ENCODE measurements around the gene BHLHE41. TPM values are rescaled to one million over a fixed set of nuclear protein-coding genes. Genes with fewer than 3 reads are reported as not detected.
A peak's percentile ranks its signal among the peaks of the same experiment; 100 is the strongest.

The BHLHE41 gene
- total RNA-seq, 1 donor from 2014 or later = 2.1 TPM

GRCh38 chr12:26133521-26133920 lies 8.7 kb upstream of the BHLHE41 start:
- DNase-seq (ENCODE audit: low read depth) (peak; percentile 29), FAIRE-seq (no peak)
- no peak overlapping the region for H3K4me3 ChIP-seq (ENCODE audit: low read depth, low read length)
- no peaks in the 10 kb centered on the region for H3K36me3 ChIP-seq (ENCODE audit: control insufficient read depth, insufficient read depth, low read length)
- TF ChIP-seq, protein P1, sequence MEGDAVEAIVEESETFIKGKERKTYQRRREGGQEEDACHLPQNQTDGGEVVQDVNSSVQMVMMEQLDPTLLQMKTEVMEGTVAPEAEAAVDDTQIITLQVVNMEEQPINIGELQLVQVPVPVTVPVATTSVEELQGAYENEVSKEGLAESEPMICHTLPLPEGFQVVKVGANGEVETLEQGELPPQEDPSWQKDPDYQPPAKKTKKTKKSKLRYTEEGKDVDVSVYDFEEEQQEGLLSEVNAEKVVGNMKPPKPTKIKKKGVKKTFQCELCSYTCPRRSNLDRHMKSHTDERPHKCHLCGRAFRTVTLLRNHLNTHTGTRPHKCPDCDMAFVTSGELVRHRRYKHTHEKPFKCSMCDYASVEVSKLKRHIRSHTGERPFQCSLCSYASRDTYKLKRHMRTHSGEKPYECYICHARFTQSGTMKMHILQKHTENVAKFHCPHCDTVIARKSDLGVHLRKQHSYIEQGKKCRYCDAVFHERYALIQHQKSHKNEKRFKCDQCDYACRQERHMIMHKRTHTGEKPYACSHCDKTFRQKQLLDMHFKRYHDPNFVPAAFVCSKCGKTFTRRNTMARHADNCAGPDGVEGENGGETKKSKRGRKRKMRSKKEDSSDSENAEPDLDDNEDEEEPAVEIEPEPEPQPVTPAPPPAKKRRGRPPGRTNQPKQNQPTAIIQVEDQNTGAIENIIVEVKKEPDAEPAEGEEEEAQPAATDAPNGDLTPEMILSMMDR (IDR thresholded peaks at IDR 0.05; ENCODE audit: insufficient read depth, low read length, severe bottlenecking) = no peak
- peaks cover 3% of the 10 kb centered on the region for H3K27me3 ChIP-seq (ENCODE audit: control insufficient read depth, insufficient read depth, low read length)

DNA sequence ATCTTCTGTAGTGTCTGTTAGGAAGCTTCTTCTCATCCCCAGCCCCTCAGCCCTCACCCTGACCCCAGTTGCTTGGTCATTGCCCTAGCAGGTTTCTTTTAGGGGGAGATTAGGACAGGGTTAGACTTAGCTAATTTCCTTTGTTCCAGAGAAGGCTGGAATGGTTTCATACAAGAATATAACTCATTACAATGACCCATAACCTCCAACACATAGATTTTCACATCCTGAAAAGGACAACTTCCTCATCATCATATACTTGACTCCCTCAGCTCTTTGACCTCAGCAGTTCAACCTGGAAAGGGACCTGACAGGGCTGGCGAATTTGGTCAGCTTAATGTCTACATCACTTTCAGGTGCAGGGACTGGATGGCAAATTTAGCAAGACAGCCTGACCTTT lies 8.0 kb upstream of the BHLHE41 start:
- FAIRE-seq (no peak), DNase-seq (ENCODE audit: low read depth) (no peak)
- peaks cover 3% of the 10 kb centered on the region for H3K27me3 ChIP-seq (ENCODE audit: control insufficient read depth, insufficient read depth, low read length)
- H3K36me3 ChIP-seq (ENCODE audit: control insufficient read depth, insufficient read depth, low read length) = no peaks in the 10 kb centered on the region
- TF ChIP-seq, protein P1 (IDR thresholded peaks at IDR 0.05; ENCODE audit: insufficient read depth, low read length, severe bottlenecking) = no peak
- no peak overlapping the region for H3K4me3 ChIP-seq (ENCODE audit: low read depth, low read length)

DNA sequence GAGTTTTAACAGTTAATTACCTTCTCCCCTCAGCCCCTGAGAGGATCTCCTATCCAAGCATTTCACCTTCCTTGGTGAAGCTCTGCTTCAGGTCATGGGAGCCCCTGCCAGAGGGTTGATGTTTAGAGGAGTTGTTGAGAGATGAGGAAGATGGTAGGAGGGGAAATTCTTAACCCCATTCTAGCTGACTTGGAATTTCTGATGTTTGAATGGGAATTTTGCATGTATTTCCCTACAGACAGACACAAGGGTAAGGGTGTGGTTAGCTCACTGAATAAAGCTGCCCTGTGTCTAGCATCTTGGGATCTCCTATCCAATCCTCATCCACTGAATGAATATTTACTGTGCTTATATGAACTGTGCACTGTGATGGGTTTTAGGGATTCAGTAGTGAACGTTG lies 7.1 kb upstream of the BHLHE41 start:
- Histone ChIP-seq H3K27me3 (ENCODE audit: control insufficient read depth, insufficient read depth, low read length) (peaks cover 10% of the 10 kb centered on the region), H3K36me3 (ENCODE audit: control insufficient read depth, insufficient read depth, low read length) (no peaks in the 10 kb centered on the region), H3K4me3 (ENCODE audit: low read depth, low read length) (no peak overlapping the region)
- TF ChIP-seq, protein P1 (IDR thresholded peaks at IDR 0.05; ENCODE audit: insufficient read depth, low read length, severe bottlenecking) = no peak
- peak; percentile 18 for FAIRE-seq
- DNase-seq (ENCODE audit: low read depth) = no peak

DNA sequence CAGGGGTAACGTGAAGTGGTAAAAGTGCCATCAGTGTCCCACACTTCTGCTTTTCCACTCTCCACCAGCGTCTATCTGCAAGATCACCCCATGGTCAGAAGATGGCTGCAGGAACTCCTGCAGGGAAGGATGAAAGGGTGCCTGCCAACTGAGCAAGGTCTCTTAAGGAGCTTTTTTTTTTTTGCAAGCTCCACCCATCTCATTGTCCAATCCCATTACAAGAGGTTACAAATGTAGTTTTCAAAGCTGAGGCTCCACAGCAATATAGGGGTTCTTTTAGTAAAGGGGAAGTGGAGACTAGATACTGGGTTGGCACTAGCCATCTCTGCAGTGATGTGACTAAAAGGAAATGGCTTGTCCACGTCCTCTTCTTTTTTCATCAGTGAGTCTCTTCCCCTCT lies 5.9 kb upstream of the BHLHE41 start:
- TF ChIP-seq, protein P1 (IDR thresholded peaks at IDR 0.05; ENCODE audit: insufficient read depth, low read length, severe bottlenecking) = no peak
- DNase-seq (ENCODE audit: low read depth) (no peak), FAIRE-seq (no peak)
- H3K36me3 ChIP-seq (ENCODE audit: control insufficient read depth, insufficient read depth, low read length) = no peaks in the 10 kb centered on the region
- peaks cover 10% of the 10 kb centered on the region for H3K27me3 ChIP-seq (ENCODE audit: control insufficient read depth, insufficient read depth, low read length)
- no peak overlapping the region for H3K4me3 ChIP-seq (ENCODE audit: low read depth, low read length)

DNA sequence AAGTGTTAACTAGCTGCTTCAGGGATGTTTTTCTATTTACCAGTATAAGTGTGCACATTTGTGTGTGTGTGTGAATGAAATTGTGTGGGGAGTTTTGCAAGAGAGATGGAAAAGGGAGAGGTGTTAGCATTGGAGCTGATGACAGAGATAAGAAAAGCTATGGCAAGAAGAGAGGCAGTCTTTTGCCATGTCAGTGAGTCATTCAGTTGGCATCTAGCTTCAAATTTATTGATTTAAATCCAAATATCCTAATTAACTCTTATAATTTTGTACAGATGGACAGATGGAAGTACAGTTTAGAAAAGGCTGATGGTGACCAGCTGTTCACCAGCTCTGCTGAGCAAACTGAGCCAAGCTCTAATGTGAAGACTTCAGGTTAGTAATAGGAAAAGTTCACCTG lies 3.3 kb upstream of the BHLHE41 start:
- peaks cover 17% of the 10 kb centered on the region for H3K27me3 ChIP-seq (ENCODE audit: control insufficient read depth, insufficient read depth, low read length)
- H3K4me3 ChIP-seq (ENCODE audit: low read depth, low read length) = no peak overlapping the region
- H3K36me3 ChIP-seq (ENCODE audit: control insufficient read depth, insufficient read depth, low read length) = no peaks in the 10 kb centered on the region
- DNase-seq (ENCODE audit: low read depth) (no peak), FAIRE-seq (no peak)
- TF ChIP-seq, protein P1 (IDR thresholded peaks at IDR 0.05; ENCODE audit: insufficient read depth, low read length, severe bottlenecking) = no peak

- Histone ChIP-seq H3K36me3 (ENCODE audit: control insufficient read depth, insufficient read depth, low read length) (no peaks in the 10 kb centered on the region), H3K4me3 (ENCODE audit: low read depth, low read length) (no peak overlapping the region), H3K27me3 (ENCODE audit: control insufficient read depth, insufficient read depth, low read length) (peaks cover 17% of the 10 kb centered on the region)
- FAIRE-seq (no peak), DNase-seq (ENCODE audit: low read depth) (no peak)
- TF ChIP-seq, protein P1 (IDR thresholded peaks at IDR 0.05; ENCODE audit: insufficient read depth, low read length, severe bottlenecking) = no peak
Measured at GRCh38 chr12:26127404-26127803, 2.6 kb upstream of the BHLHE41 start.

All from bronchial epithelial cell (primary cell).